WI38 (cell line): ENCODE results near the gene ZNF747.

Experiments
- H3K4me3 ChIP-seq: 2 replicates; pipeline ENCODE4 v1.5.1; 2011; ENCODE audit warnings: low read depth, mild to moderate bottlenecking, control low read depth, low read length
- CTCF ChIP-seq: IDR thresholded peaks from 2 replicates; pipeline ENCODE4 v1.5.1; 2012; ENCODE audit warnings: low read depth, mild to moderate bottlenecking, control low read depth, low read length

The ZNF747 gene

DNA sequence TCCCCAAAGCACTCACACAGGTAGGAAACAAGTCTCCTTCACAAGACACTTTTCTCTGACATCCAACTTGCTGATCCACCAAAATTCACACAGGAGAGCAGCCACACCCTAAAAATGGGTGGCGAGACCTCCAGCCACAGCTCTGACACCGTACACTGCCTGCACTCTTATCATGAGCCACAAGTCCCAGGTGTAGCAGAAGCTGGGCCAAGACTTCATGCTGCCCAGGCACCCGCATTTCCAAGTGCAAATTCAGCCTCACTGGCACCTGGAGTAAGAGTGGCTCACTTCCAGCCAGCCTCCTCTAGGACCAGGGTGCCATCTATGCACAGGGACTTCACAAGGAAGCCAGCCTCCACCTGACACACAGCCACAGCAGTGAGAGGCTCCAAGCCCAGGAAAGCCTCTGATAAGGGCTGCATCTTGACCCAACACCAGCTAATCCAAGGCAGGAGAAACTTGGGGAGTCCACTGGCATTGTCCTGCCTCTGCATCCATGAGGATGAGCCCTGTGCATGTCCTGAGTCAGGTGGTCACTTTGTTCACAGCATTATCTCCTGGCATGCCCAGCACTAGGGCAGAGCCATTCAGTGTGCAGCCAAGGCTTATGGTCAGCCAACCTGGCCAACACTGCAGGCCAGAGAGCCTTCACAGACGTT, 5.7 kb downstream of the ZNF747 start:
- TF ChIP-seq CTCF = no peak
- no peak overlapping the region for H3K4me3 ChIP-seq

- no peak for TF ChIP-seq CTCF
- peak overlapping the region; percentile 78 for H3K4me3 ChIP-seq
Observed at GRCh38 chr16:30527635-30528178, 7.0 kb downstream of the ZNF747 start.

- peak overlapping the region; percentile 78 for H3K4me3 ChIP-seq
- peak; percentile 30; the same call in 1 of the 2 replicates for TF ChIP-seq CTCF
Observed at GRCh38 chr16:30526823-30527634, 7.6 kb downstream of the ZNF747 start.

DNA sequence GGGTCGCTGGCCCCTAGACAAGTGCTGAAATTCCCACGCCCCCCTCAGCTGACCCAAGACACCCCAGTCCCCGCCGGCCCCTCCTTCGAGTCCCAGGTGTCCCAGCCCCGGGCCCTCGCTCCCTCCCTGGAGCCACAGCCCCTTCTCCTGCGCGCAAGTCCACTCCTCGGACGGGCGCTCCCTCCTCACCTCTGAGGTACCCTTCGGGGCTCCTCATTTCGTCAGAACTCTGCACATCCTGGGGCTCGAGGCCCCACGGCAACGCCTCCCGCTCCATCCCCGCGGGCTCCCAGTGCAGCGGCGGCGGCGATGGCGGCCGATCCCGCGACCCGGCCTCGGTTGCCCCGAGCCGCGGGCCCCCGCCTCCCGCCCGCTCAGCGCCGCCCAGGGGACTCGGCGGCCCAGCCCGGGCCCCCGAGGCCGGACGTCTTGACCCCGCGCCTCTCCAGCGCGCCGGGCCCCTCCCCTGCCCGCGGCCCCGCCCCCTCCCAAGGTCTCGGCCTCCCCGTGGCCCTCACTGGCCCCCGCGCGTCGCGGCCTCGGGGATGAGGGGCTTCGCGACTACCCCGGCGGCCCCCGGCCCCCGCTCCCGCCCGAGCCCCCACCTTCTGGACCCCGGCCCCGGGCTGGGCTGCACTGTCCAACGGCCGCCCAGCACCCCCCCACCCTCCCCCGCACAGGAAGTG, 8.4 kb downstream of the ZNF747 start, which contains the start of gene ZNF768:
TSS of gene ZNF768 (minus strand) at position 430 of the 686 bp plus-strand sequence. CDS start at position 277, 153 bp downstream.
- TF ChIP-seq CTCF = no peak
- peak within 1 kb of the TSS; percentile 78 for H3K4me3 ChIP-seq

GRCh38 chr16:30525844-30526136, 8.9 kb downstream of the ZNF747 start:
- peak overlapping the region; percentile 78 for H3K4me3 ChIP-seq
- no peak for TF ChIP-seq CTCF

DNA sequence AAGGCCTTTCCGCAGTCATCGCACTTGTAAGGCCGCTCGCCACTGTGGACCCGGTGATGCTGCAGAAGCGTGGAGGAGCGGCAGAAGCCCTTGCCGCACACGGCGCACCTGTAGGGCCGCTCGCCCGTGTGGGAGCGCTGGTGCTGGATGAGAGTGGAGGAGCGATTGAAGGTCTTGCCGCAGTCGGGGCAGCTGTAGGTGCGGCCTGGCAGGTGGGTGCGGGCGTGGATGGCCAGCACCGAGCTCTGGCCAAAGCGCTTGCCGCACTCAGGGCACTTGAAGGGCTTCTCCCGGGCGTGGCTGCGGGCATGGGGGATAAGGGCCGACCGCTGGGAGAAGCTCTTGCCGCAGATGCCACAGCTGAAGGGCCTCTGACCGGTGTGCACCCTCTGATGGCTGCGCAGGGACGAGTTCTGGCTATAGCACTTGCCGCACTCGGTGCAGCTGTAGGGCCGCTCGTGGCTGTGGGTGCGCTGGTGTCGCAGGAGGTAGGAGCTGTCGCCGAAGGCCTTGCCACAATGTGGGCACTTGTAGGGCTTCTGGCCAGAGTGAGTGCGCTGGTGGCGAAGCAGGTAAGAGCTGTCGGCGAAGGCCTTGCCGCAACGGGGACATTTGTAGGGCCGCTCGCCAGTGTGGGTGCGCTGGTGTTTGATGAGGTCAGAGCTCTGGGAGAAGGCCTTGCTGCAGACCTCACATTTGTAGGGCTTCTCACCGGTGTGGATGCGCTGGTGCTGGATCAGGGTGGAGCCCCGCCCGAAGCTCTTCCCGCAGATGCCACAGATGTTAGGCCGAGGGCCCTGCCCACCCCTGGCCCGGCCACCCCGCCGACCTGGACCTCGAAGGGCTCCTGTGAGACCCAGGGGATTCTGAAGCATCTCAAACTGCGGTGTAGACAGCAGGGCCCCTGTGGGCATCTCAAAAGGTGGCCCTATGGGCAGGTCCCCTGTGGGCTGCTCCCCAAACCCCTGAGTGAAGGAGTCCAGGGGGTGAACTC, 9.8 kb downstream of the ZNF747 start:
- H3K4me3 ChIP-seq = no peak overlapping the region
- TF ChIP-seq CTCF = no peak
